ENCODE results near the gene FOXI1.

FOXI1 gene

DNA sequence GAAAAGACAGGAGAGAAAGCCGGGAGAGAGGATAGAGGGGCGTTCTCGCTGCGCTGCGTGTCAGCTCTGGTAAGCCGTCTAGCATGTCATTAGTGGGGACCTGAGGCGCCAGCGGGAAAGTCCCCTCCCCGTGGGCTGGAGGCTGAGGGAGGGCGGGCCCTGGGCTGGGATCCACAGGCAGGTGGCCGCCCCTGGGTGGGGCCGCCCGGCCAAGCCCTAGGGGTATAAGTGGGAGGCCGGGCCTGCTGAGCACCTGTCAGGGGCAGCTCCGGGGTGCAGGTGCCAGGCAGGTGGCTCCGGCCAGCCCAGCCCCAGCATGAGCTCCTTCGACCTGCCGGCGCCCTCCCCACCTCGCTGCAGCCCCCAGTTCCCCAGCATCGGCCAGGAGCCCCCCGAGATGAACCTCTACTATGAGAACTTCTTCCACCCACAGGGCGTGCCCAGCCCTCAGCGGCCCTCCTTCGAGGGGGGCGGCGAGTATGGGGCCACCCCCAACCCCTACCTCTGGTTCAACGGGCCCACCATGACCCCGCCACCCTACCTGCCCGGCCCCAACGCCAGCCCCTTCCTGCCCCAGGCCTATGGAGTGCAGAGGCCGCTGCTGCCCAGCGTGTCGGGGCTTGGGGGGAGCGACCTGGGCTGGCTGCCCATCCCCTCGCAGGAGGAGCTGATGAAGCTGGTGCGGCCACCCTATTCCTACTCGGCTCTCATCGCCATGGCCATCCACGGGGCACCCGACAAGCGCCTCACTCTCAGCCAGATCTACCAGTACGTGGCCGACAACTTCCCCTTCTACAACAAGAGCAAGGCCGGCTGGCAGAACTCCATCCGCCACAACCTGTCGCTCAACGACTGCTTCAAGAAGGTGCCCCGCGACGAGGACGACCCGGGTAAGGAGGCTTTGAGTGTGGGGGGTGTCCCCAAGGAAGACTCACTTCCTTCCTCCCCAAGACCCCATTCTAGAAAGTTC lies at the start of gene FOXI1:
Gene FOXI1 (plus strand): TSS at position 256 of the 970 bp plus-strand sequence. CDS start 61 bp downstream, at position 317.
- DNase-seq, result no peak

DNA sequence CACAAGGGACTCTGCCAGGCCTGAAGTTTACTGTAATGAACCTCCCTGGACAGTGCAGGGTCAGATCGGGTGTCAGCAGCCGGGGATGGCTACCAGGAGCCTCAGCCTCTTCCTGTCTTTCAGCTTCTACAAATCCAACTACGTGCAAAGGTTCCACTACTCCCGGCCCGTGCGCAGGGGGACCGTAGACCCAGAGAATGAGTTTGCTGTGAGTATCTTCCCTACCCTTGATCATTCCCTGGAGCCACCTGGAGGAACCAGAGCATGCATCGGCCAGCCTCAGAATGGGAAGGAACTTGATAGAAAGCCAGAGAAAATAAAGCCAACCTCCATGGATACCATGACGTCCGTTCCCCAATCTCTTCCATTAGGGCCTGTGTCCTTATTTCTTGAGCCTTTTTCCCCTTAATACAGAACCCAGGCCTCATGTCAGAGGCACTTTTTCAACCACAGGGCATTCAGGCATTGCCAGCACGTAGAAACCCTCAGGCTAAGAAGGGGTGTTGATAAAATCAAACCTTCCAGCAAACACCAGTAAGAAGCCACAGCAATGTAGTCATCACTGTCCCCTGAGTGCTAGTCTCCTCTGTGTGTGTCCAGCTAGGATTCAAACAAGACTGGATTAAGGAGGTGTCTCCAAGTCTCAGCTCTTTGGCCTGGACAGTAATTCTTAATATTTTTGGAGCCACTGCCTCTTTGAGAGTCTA lies 49.0 kb upstream of the FOXI1 start:
- no peak for DNase-seq

DNA sequence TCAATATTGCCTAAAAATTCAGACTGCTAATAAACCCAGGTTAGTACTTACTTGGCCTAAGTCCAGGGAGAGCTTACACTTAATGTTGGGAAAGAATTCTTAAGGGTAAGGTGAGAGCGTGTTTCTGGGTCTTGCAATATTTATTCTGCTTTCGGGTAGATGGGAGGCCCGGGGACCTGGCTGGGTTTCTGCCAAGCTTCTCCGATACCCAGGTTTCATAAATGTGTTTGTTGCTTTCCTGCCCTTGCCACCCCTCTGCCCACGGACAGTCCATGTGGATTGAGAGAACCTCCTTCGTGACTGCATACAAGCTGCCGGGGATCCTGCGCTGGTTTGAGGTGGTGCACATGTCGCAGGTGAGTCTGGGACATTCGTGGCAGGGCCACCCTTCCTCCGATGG lies 48.4 kb upstream of the FOXI1 start:
- no peak for DNase-seq

DNA sequence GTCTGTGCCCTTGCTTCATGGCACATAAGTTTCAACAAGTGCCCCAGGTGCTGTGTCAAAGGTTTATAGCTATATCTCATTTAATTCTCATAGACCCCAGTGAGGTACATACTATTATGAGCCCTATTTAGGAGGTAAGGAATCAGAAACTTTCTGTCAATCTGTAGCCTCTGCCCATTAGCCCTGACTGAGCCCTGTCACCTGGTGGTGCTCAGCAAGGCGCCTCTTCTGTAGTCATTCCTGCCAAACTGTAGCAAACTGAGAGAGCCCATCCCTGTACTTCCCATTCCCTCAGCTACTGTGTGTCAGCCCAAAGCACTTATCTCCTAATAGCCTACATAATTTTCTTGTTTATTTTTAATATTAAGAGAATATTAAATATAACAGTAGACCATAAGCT lies 46.5 kb upstream of the FOXI1 start:
- DNase-seq, result no peak

DNA sequence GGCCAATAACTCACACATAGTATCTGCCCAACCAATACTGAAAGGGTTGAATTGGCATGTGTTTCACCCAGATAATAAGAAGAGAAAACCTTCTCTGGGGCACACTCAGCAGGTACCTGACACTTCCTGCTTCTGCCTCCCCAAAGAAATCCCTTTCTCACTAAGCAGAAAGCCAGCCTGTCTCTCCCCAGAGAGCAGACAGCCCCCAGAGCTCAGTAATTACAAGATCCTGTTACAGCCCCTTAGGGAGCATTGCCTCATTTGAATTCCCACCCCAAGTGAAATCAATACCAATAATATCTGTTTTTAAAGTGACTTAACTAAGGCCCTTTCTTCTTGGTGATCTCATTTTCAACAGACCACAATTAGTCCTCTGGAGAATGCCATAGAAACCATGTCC lies 38.5 kb upstream of the FOXI1 start:
- DNase-seq, result no peak

DNA sequence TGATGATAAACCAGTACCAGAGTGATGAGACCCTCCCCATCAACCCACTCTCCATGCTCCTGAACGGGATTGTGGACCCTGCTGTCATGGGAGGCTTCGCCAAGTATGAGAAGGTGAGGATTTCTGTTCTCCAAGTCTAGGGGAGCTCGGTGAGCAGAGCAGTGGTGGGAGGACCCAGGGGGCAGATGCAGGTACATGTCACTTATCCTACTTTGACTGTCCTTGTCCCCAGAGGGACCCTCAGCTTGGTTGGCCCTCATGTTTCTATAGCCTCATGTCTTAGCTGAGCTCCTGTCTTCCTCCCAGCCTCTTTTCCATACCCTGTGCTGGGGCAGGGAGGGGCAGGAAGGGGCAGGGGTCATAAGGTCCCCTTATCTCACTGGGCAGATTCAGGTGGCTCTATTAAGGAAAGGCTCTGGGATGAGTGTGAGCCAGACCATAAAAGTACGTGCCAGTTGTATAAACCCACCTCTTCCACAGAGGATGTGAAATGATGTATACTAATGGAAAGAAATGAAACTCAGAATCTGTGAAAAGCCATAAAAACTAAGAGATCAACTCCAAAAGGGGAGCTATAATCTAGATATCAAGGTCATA lies 38.0 kb upstream of the FOXI1 start:
- no peak for DNase-seq

DNA sequence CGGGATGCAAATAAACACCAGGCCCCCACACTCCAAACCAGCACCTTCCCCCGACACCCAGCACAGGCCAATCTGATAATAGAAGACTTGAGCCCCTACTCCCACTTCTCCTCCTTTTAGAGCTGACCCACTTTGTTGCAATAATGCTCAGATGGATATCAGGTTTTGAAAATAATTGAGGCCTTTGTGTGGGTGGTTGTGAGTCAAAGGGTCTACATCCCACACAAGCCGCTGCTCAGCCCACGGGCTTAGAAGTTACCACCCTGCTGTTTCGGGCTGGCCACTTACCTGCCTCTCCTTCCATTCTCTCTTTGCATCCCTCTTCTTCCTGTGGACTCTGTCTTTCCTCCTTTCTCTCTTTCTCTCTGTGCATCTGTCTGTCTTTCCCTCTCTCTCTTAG lies 36.2 kb upstream of the FOXI1 start:
- no peak for DNase-seq

DNA sequence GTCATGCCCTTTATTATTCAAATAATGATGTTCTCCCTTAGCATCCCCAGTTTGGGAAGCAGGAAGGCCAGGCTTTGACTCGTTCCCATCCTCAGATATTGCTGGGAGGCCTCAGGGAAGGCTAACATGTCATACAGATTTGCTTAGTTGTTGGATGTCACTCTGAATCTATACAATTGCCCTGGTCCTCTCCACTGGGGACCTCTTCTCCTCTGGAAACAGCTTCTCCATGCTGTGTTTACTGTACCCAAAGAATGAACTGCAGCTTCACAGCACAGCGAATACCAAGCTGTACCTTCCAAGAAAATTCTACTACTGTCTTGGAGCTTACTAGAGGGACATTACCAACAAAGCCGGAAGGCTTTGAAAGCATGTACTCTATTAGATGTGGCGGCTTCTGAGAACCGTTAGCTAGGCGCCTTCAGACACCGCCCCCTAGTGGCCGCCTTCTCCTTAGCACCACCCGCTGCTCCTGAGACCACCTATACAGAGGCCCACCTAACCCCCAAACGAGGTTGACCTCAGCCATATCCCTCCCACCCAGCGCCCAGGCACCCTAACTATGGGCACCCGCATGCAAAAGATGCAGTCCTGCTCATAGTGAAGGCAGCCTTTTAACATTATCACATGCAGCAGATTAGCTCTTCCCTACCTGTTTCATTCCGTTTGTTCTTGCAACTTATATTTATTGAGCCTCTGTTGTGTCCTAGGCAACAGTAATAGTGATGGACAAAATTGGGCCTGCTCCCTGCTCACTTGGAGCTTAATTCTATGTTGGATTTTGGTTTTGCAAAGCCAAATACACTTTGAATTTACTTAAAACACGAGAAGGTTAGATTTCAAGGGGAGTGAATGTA lies 34.9 kb upstream of the FOXI1 start:
- DNase-seq, result no peak

DNA sequence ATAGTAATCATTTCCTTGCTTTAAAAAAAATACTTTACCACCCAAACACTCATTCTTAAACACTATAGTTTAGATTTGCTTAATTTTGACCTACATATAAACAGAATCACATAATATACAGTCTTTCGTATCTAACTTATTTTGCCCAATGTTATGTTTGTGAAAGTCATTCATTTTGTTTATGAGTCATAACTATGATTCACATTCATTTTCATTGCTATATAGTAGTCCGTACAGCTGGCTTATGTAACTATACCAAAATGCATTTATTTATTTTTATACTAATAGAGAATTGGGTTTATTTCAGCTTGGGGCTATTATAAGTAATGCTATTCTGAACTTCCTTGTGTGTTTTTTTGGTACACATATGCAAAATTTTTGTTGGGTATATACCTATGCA lies 33.9 kb upstream of the FOXI1 start:
- DNase-seq, result no peak

DNA sequence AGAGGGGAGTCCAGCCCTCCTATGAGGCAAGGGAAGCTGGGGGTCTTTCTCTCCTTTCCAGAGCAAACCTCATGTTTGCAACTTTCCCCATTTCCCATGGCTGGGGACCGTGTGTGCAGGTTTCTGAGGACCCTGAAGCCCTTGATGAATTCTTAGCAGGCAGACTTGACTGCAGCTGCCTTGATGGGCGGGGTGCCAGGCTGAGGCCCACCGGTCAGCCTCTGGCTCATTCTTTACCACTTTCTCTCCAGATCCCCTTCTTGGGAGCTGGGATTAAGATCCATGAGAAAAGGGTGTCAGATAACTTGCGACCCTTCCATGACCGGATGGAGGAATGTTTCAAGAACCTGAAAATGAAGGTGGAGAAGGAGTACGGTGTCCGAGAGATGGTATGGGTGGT lies 30.0 kb upstream of the FOXI1 start:
- no peak for DNase-seq

DNA sequence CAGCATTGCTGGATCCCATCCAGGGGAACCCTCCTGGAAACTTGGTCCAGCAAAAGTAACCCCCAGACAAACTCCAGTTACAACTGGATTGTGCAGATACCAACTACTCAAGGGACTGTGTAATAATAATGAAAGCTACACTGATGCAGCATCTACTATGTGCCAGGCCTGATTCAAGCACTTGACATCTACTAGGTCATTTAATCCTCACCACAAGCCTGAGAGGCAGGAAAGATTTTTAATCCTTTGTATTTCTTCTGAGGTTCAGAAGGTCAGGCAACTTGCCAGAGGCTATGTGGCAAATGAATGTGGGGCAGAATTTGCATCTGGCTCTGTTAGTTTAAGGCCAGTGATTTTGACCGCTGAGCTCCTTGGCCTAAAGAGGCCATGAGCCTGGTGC lies 29.5 kb upstream of the FOXI1 start:
- no peak for DNase-seq

DNA sequence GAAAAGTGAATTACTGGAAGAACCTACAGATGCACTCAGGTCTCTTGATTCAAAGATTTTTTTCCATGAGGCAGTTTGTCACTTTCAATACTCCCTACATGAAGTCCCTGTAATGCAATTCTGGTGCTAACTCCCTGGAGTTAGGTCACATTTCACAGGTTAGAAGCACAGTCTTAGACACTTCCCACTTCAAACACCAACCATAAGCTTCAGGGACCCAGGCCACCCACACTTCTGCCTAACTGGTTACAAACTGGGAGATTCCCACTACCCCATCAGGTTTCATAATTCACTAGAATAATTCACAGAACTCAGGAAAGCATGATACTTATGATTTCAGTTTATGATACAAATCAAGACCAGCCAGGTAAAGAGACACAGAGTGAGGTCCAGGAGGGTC lies 29.0 kb upstream of the FOXI1 start:
- DNase-seq, result no peak

DNA sequence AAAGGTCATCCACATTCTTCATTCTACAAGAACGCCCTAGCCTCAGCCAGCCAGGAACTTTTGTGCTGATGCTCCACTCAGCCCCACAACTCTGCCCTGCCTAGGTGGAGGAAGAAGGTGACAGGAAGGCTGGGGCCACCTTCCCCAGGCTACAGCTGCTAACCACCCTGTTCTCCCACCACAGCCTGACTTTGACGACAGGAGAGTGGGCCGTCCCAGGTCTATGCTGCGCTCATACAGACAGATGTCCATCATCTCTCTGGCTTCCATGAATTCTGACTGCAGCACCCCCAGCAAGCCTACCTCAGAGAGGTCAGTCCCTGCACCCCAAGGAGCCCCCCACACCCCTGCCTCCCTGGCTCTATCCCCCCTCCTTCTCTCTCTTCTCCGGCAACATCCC lies 28.2 kb upstream of the FOXI1 start:
- DNase-seq, result no peak

DNA sequence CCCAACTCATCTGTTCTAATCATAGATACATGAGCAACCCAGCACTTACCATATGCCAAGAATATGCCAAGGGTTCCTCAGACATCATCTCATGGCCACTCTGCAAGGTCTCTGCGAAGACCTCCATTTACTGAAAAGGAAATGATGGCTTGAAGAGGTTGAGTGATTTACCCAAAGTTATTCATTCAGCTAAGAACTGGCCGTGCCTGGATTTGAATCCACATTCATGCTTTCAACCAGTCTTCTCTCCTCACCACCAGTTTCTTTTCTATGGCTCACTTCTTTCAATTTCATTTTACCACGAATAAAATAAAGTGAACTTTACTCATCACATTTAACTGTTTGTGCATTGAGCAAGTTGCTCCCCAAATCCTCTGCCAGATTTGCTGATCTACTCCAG lies 27.2 kb upstream of the FOXI1 start:
- no peak for DNase-seq

DNA sequence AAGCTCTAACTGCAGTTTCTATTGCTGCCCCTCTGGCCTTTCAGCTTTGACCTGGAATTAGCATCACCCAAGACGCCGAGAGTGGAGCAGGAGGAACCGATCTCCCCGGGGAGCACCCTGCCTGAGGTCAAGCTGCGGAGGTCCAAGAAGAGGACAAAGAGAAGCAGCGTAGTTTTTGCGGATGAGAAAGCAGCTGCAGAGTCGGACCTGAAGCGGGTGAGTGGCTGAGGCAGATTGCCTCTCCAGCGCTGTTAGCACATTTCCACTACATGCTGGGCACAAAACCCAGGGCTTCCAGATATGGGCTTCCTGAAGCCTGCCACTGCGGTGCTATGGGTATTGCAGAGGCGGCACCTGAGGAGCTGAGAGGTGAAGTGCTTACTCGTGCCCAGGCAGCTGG lies 26.8 kb upstream of the FOXI1 start:
- no peak for DNase-seq

DNA sequence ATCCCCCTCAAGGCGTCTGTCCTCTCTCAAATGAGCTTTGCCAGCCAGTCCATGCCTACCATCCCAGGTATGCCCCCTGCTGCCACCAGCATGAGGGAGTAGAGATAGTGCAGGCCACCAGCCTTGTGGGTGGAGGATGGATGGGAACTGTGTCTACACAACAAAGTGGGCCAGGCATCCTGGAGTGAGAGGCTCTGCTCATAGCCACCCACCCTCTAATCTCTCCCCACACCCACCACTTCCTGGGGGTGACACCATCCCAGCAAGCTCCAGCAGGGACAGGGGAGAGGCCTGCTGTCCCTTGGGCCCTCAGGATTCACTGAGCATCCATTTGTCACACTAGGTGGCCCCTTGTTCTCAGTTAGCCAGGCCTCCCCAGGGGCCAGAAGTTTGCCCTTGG lies 25.5 kb upstream of the FOXI1 start:
- no peak for DNase-seq

DNA sequence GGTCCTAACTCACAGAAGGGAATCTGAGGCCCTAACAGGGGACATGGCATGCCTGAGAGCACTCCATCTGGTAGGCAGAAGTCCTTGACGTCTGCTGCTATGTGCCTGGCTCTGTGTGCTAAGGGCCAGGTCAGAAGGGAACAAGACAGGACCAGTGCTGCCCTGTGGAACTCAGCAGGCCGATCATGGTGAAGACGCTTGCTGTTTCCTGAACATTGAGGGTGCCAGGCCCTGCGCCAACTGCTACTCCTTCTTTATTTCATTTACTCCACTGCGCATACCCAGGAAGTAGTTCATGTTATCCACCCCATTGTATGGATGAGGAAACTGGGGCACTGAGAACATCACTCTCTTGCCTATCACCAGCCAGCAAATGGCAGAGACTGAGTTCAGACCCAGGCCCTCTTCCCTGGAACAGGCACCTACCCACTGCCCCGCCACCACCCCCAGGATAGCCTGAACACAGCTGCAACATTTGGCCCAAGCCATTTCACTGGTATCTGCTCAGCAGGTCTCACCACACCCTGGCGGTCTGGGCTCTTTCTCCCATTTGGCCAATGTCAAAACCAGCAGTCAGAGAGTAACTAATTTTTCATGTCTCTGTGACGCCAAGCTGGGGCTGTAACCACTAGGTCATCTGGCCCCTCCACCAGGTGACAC lies 24.8 kb upstream of the FOXI1 start:
- DNase-seq, result no peak

DNA sequence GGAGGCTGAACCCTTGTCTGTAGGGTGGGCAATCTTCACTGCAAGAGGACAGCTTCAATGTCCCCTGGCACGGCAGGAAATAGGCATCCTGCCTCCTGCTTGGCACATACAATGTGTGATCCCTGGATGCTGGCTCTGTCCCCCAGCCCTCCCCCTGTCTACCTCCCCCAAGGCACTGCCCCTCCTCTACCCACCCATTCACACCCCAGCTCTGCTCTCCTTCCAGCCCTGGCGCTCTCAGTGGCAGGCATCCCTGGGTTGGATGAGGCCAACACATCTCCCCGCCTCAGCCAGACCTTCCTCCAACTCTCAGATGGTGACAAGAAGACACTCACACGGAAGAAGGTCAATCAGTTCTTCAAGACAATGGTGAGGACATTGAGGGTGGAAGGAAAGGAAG lies 24.1 kb upstream of the FOXI1 start:
- no peak for DNase-seq

DNA sequence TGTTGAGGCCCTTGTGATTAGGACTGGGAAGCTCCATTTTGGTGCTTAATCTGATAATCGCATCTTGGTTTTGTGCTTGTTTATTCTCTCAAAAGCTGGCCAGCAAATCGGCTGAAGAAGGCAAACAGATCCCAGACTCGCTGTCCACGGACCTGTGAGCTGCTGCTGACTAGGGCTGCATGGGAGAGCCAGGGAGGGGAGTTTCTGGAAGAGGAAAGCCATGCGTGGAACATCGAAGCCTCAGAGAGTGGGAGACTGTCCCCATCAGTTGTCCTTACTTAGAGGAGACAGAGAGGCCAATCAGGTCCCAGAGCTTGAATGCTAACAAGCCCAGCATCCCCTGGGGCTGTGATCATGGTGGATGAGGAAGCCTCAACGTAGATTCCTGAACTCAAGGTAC lies 23.0 kb upstream of the FOXI1 start:
- no peak for DNase-seq

DNA sequence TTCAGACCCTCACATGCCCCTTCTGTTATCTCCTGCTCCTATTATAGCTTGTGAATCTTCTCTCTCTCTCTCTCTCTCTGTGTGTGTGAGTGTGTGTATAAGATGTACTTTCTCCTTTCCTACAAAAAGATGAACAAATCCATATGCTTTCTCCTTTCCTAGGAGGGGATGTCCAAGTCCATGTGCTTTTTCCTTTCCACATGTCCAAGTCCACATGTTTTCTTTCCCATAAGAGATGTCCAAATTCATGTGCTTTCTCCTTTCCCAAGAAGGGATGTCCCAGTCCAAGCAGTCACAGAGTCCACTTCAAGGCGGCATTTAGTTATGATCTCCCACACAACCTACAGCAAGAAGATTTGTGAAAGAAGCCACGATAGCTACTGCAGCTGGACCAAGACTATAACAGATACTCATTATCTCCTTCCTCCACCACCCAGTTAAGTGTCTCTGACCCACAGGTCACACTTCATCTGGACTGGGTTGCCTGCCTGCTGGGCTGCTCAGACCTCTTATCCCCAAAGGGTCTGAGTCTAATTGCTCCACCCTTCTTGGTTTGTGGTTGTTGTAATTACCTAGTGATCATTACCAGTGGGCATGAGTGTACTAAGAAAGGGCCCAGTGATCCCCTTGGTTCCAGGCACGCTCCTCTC lies 18.4 kb upstream of the FOXI1 start:
- DNase-seq, result no peak

DNA sequence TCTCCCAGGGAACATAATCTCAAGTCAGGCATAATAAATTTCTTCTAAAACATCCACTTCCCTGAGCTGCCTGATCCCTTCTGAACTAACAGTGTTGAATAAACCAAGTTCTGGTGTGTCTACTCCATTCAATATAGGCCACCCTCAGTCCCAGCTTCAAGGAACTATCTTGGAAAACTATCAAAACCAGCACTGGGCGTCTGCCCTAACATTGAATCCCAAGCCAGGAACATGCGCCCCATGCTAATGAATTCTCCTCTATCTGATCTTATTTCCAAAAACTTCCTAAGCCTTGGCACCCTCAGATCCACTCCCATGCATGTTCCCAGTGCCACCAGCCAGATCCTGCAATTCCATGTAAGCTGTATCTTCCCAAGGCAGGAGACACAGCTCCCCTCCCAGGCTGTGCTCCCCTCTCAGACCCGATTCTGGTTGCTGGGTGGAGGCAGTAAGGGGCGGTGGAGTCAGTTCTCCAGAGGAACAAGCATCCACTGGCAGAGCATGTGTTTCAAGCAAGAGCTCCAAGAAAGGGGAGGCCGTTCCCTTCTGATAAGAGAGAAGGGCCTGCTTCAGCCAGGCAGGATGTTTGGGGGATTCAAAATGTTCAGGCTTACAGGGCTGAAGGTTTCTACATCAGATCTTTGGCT lies 13.1 kb upstream of the FOXI1 start:
- no peak for DNase-seq

Measured in NCI-H226 (cell line).